Limb (tissue), 2 donors: ENCODE measurements around the gene SLC22A23.

Experiments
- DNase-seq, 2 donors: peaks; one replicate each; pipeline ENCODE4 v3.0.0-alpha.2; 2016; ENCODE audit errors: extremely low spot score in 2 of 2

The SLC22A23 gene

GRCh38 chr6:3272911-3273547 lies 183.8 kb downstream of the SLC22A23 start:
- no peak for DNase-seq

- no peak for DNase-seq
Observed at GRCh38 chr6:3271756-3272155, 185.1 kb downstream of the SLC22A23 start.

GRCh38 chr6:3270258-3270657 lies 186.6 kb downstream of the SLC22A23 start:
- no peak for DNase-seq

GRCh38 chr6:3269281-3269975 lies 187.4 kb downstream of the SLC22A23 start:
- DNase-seq: no peak

GRCh38 chr6:3268680-3269079 lies 188.2 kb downstream of the SLC22A23 start:
- DNase-seq: no peak

GRCh38 chr6:3267162-3267561 lies 189.7 kb downstream of the SLC22A23 start:
- no peak for DNase-seq

GRCh38 chr6:3266170-3266569 lies 190.7 kb downstream of the SLC22A23 start:
- no peak for DNase-seq

- DNase-seq: no peak
Observed at GRCh38 chr6:3265671-3266070, 191.2 kb downstream of the SLC22A23 start.

- no peak for DNase-seq
Observed at GRCh38 chr6:3264356-3264755, 192.5 kb downstream of the SLC22A23 start.

GRCh38 chr6:3263096-3263495 lies 193.8 kb downstream of the SLC22A23 start:
- no peak for DNase-seq

- no peak for DNase-seq
Observed at GRCh38 chr6:3261921-3262320, 194.9 kb downstream of the SLC22A23 start.

GRCh38 chr6:3261518-3261820 lies 195.4 kb downstream of the SLC22A23 start:
- DNase-seq: no peak

GRCh38 chr6:3260772-3261517 lies 195.9 kb downstream of the SLC22A23 start:
- no peak for DNase-seq

GRCh38 chr6:3260296-3260695 lies 196.6 kb downstream of the SLC22A23 start:
- DNase-seq: no peak

- DNase-seq: peak in 1 of 2 donors; percentile 27
Observed at GRCh38 chr6:3259491-3259958, 197.3 kb downstream of the SLC22A23 start.

GRCh38 chr6:3258720-3259490 lies 197.9 kb downstream of the SLC22A23 start, which contains the start of gene PSMG4:
Gene PSMG4 (plus strand): TSS chr6:3258947. CDS start chr6:3259023, 76 bp downstream.
- DNase-seq: peak; percentile 88 to 99

- DNase-seq: no peak
Observed at GRCh38 chr6:3258201-3258600, 198.6 kb downstream of the SLC22A23 start.

GRCh38 chr6:3253597-3253961 lies 203.3 kb downstream of the SLC22A23 start:
- DNase-seq: no peak

- no peak for DNase-seq
Observed at GRCh38 chr6:3252861-3253596, 203.8 kb downstream of the SLC22A23 start.

GRCh38 chr6:3252369-3252768 lies 204.5 kb downstream of the SLC22A23 start:
- DNase-seq: no peak
